ENCODE measurements around the gene DLGAP1. TPM values are rescaled to one million over a fixed set of nuclear protein-coding genes. Genes with fewer than 3 reads are reported as not detected.

Gene DLGAP1
- total RNA-seq, 1 donor from 2014 or later = 0.05 TPM

DNA sequence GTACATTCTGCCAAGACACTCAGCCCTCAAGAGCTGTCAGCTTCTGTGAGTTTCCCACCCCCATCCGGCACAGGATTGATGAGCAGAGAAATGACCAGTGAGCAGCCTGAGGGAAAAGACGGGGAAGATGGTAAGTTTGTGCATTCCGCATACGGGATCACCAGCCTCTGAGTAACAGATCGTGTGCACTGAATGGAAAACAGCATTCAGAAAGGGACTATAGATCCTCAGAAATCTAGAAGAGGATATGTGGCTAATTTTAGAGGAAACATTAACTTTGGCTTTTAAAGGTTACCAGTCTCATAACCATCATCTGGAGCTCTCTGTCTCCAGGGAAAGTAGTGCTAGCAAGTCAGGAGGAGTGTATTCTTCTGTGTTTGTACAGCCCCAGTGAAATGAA, 679.1 kb downstream of the DLGAP1 start:
- H3K27ac ChIP-seq (replicated peaks) = no peak overlapping the region
- TF ChIP-seq CTCF (IDR thresholded peaks at IDR 0.05; ENCODE audit: borderline replicate concordance) = no peak
- H3K4me3 ChIP-seq = no peak overlapping the region
- H3K36me3 ChIP-seq = no peaks in the 10 kb centered on the region
- intact Hi-C loops (cut with micrococcal nuclease) = loop anchor here (10.0 kb wide), 1 partner anchor 89 kb away; no protein-coding TSS in a partner anchor
- peaks cover 8% of the 10 kb centered on the region for H3K4me1 ChIP-seq
- no peak for DNase-seq
- no peaks in the 10 kb centered on the region for H3K27me3 ChIP-seq (ENCODE audit: low read depth)
- H3K9me3 ChIP-seq (replicated peaks) = no peaks in the 10 kb centered on the region

DNA sequence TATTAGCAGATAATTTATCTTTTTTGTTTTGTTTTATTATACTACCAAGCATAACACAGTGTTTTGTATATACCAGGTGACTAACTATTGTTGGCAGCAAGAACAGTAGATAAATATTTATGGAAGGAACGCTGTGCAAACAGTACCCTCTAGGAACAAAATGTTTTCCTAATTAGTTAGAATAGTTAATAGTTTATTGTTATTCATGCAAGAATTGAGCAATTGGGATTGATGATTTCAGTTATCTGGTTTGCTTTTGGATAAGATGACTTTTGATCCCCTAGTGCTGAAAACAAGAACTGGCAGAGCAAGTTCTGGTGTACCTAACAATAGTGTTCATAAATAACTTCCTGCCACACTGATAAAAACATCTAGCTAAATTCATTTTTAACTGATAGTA, 681.8 kb downstream of the DLGAP1 start:
- intact Hi-C loops (cut with micrococcal nuclease) = loop anchor here (5.0 to 10.0 kb wide), 2 partner anchors 91 to 224 kb away; no protein-coding TSS in a partner anchor

DNA sequence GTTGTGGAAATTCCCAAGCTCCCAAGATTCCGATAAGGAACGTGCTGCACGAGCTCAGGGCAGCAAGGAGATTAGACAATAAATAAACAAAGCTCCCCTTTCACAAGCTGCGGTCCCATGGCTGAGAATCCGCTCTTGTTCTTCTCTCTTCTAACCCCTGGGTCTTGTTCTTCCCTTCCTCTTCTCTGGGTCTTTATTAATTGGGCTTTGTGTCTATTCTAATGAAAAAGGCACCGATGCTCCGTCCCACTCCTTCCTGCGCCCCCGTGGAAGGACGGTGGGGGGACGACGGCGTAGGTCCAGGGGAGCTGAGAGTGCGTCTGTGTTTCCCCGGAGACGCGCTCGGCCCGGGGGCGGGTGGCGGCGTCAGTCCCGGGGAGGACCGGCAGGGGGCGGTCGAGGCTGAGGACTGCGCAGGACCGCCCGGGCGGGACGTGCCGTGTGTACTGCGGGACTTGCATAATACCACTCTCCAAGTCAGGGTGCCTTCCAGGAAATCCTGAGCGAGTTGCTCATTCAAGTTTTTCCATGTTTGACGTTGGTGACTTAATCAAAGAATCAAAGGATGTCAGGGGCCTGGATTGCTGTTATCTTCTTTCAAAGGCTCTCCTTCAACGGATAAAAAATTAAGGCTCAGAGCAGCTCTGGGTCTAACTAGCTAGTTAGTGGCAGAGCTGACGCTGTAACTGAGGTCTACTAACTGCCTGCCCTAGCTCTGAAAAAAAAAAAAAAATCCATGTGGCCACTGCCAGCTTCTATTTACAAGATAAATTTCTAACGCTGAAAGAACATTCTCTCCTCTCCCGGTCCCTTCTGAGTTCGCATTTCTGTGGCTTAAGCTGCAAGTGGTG, 683.8 kb downstream of the DLGAP1 start:
- peaks cover 8% of the 10 kb centered on the region for H3K4me1 ChIP-seq
- intact Hi-C loops (cut with micrococcal nuclease) = loop anchor here (5.0 to 10.0 kb wide), 2 partner anchors 93 to 226 kb away; no protein-coding TSS in a partner anchor
- H3K9me3 ChIP-seq (replicated peaks) = no peaks in the 10 kb centered on the region
- peak; percentile 97 for TF ChIP-seq CTCF (IDR thresholded peaks at IDR 0.05; ENCODE audit: borderline replicate concordance)
- H3K27me3 ChIP-seq (ENCODE audit: low read depth) = no peaks in the 10 kb centered on the region
- H3K36me3 ChIP-seq = no peaks in the 10 kb centered on the region
- peak overlapping the region; percentile 62 for H3K27ac ChIP-seq (replicated peaks)
- DNase-seq = peak; percentile 86
- H3K4me3 ChIP-seq = peak overlapping the region; percentile 58

More for the DNA sequence above, 681.8 kb downstream of the DLGAP1 start:
- Histone ChIP-seq H3K4me3 (no peak overlapping the region), H3K27me3 (ENCODE audit: low read depth) (no peaks in the 10 kb centered on the region), H3K36me3 (no peaks in the 10 kb centered on the region), H3K9me3 (replicated peaks) (no peaks in the 10 kb centered on the region), H3K27ac (replicated peaks) (no peak overlapping the region), H3K4me1 (peaks cover 8% of the 10 kb centered on the region)
- no peak for DNase-seq
- no peak for TF ChIP-seq CTCF (IDR thresholded peaks at IDR 0.05; ENCODE audit: borderline replicate concordance)

GRCh38 chr18:3761266-3761665, 693.8 kb downstream of the DLGAP1 start:
- H3K4me1 ChIP-seq = peaks cover 10% of the 10 kb centered on the region
- no peaks in the 10 kb centered on the region for H3K36me3 ChIP-seq
- H3K4me3 ChIP-seq = no peak overlapping the region
- H3K27me3 ChIP-seq (ENCODE audit: low read depth) = no peaks in the 10 kb centered on the region
- DNase-seq = no peak
- no peak overlapping the region for H3K27ac ChIP-seq (replicated peaks)
- intact Hi-C loops (cut with micrococcal nuclease) = no loop called here
- no peak for TF ChIP-seq CTCF (IDR thresholded peaks at IDR 0.05; ENCODE audit: borderline replicate concordance)
- peaks cover 29% of the 10 kb centered on the region for H3K9me3 ChIP-seq (replicated peaks)

GRCh38 chr18:3760741-3761140, 694.4 kb downstream of the DLGAP1 start:
- TF ChIP-seq CTCF (IDR thresholded peaks at IDR 0.05; ENCODE audit: borderline replicate concordance) = no peak
- intact Hi-C loops (cut with micrococcal nuclease) = no loop called here
- H3K27ac ChIP-seq (replicated peaks) = no peak overlapping the region

More at GRCh38 chr18:3760741-3761140, 694.4 kb downstream of the DLGAP1 start:
- Histone ChIP-seq H3K27me3 (ENCODE audit: low read depth) (no peaks in the 10 kb centered on the region), H3K4me3 (no peak overlapping the region), H3K9me3 (replicated peaks) (peaks cover 31% of the 10 kb centered on the region), H3K36me3 (no peaks in the 10 kb centered on the region), H3K4me1 (peaks cover 10% of the 10 kb centered on the region)
- no peak for DNase-seq
